GM18951 (cell line): ENCODE data around the gene EVL.

Source experiments
- POLR2A ChIP-seq: IDR thresholded peaks from 4 replicates; pipeline ENCODE4 v1.6.1; 2011; ENCODE audit warnings: mild to moderate bottlenecking; ENCODE audit not compliant: insufficient read length, insufficient read depth; ENCODE audit errors: extremely low read depth
- in situ Hi-C: fragments of 300-500 bp; cut with MboI; formaldehyde crosslinking; loops from one replicate; pipeline ENCODE4 v1.12.0; 2022; ENCODE audit warnings: low sequenced_read_pairs, mixed read lengths, inconsistent platforms; ENCODE audit not compliant: unreplicated experiment

EVL gene

DNA sequence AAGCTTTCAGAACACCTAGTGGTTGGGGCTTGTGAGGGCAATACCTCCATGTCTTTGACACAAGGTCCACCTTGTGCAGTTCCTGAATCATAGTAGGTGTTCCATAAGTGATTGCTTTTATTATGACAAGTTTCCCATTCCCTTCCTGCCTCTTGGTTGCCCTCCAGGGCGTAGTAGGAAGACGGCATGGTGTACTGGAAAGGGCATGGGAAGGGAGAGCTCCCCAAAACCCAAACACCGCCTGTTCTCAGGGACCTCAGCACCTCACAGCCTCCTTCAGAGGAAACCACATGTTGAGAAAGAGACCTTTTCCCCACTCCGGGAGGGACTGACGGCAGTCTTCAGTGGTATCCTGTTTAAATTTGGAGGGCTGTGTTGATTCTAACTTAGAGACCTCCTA, 21.1 kb downstream of the EVL start:
- in situ Hi-C loops: no loop called here
- TF ChIP-seq POLR2A: no peak

GRCh38 chr14:100088226-100088625, 23.0 kb downstream of the EVL start:
- no peak for TF ChIP-seq POLR2A
- in situ Hi-C loops: no loop called here

GRCh38 chr14:100091386-100091785, 26.2 kb downstream of the EVL start:
- in situ Hi-C loops: no loop called here
- TF ChIP-seq POLR2A: no peak

DNA sequence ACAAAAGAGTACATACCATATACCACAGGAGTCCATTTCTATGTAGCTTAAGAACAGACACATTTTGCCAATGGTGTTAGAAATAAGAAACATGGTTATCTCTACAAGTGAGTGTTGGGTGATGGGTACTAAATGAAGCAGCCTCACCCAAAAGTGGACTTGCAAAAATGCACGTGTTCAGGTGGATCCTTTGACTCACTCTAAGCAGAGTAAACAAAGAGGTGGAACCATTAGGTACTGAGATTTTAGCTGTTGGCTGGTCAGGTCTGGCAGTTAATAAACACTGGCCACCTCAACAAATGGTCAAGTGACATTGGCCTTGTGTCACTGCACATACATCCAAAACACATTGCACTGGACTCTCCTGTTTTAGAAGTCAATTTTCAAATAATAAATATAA, 27.6 kb downstream of the EVL start:
- in situ Hi-C loops: no loop called here
- no peak for TF ChIP-seq POLR2A

GRCh38 chr14:100093319-100093718, 28.1 kb downstream of the EVL start:
- TF ChIP-seq POLR2A: no peak
- in situ Hi-C loops: no loop called here

DNA sequence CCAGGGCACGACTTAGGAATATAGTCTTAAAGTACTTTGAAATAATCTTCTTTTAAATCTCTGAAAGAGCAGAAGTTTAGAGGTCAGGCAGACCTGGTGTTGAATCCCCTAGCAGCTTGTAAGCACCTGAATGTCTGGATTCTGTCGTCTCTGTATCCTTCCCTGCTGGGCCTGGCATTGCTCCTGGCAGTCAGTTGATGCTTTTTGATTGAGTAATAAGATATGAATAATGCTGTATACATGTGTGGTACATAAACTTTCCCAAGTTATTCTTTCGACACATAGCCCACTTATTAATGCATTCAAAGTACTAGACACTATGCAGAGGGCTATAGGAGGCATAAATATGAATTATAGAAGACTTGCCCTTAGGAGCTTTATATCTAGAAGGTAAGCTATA, 31.4 kb downstream of the EVL start:
- no peak for TF ChIP-seq POLR2A
- in situ Hi-C loops: no loop called here

DNA sequence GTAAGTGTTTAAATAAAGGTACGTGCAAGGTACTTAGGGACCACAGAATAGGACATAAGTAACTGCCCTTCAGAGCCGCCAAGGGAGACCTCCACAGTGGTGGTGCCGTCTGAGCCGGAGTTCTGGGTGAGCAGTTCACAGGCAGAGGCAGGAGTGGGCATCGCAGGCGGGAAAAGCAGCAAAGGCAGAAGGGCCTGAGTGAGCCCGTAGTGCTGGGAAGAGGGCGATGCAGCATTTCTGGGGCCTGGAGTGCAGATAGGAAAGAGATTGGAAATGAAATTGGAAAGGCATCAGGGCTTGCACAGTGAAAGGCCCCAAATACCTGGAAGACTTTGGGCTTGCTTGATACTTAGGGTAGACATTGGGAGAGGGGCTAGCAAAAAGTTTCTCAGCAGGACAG, 32.9 kb downstream of the EVL start:
- in situ Hi-C loops: no loop called here
- TF ChIP-seq POLR2A: no peak

- no peak for TF ChIP-seq POLR2A
- in situ Hi-C loops: loop anchor here (25.0 kb wide), 1 partner anchor 113 kb away; no protein-coding TSS in a partner anchor
These were observed 34.9 kb downstream of the EVL start for GRCh38 chr14:100100032-100100703.

DNA sequence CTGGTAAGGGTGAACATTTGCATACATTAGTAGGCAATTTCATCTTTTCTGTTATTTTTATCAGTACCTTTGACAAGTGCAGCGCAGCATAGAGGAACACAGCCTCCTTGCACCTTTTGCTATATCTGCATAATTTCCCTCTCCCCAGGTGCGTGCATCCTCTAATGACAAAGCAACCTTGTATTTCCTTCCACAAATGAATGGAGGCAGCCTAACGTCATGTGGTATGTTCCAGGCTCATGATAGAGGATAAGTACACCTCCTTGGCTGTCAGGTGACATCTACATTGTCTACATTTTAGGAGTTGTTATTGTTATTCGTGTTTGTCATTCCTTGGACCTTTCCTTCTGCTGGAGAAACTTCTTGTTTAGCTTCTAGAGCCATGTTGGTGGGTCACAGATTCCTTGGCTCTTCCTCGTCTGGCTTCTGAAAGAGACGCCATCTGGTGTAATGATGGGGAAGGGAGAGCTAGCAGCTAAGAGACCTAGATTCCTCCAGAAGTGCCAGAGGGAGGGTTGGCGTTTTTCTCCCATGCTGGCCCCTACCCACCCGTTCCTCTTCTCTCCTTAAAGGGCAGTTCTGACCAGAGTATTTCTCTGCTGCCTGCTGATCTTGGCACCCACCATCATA, 37.0 kb downstream of the EVL start:
- in situ Hi-C loops: loop anchor here (25.0 kb wide), 1 partner anchor 115 kb away; no protein-coding TSS in a partner anchor
- TF ChIP-seq POLR2A: no peak

- TF ChIP-seq POLR2A: no peak
- in situ Hi-C loops: loop anchor here (25.0 kb wide), 1 partner anchor 116 kb away; no protein-coding TSS in a partner anchor
These were observed 38.2 kb downstream of the EVL start for GRCh38 chr14:100103250-100104005.

DNA sequence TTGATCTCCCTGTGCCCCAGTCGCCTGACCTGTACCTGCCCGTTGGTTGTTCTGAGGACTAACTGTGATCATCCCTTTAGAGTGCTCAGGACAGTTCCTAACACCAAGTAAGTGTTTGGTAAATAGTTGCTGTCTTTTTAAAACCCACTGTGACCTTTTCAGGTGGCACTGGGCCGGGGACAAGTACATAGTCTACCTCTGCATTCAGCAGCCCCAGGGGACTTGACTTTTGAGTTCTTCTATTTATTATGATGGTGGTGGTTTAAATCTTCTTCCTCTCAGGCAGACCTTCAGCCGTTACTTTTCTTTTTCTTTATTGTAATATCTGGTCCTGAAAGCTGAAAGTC, 38.8 kb downstream of the EVL start:
- TF ChIP-seq POLR2A: no peak

DNA sequence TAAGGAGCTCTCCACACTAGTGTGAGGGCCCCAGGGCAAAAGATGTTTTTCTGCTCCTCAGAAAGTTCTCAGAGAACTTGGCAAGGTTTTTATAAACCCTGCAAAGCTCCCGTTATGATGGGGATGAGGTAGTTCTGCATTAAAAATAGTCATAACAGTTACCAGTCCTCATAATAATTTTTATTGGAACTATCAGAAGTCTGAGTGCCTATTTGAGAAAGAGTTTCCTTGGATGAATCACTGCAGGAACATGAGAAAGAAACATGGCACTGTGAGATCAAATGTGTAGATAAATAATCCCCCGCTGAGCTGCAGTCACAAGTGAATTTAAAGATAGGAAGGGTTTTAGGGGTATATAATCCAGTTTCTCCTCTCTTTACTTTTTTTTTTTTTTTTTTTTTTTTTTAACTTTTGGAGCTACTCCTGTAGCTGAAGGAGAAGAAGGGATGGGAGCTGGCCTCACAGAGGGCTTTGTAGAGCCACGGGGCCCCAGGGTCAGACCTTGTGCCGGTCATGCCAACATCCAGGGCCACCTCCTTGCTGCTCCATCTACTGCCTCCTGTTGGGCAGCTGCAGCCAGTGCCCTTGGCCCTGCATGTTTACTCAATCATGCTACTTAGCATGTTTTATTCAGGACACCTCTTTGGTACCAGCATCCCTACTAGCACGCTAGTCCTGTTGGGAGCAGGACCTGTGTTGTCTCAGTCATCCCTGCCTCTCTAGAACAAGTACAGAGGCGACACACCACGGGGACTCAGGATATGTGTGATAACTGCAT, 39.5 kb downstream of the EVL start:
- no peak for TF ChIP-seq POLR2A
- in situ Hi-C loops: loop anchor here (25.0 kb wide), 1 partner anchor 117 kb away; no protein-coding TSS in a partner anchor

More for the DNA sequence above, 38.8 kb downstream of the EVL start:
- in situ Hi-C loops: loop anchor here (25.0 kb wide), 1 partner anchor 117 kb away; no protein-coding TSS in a partner anchor
